PC-3 (cell line): ENCODE data around the gene MMP27. TPM values are rescaled to one million over a fixed set of nuclear protein-coding genes. Genes with fewer than 3 reads are reported as not detected.

Source experiments
- ATAC-seq: fragments of 200-7000 bp; cut with Tn5 transposase; 2 replicates; pipeline ENCODE4 v1.9.1; 2020; ENCODE audit warnings: mild to moderate bottlenecking, moderate library complexity
- BruUV-seq: library from RNA; stranded (reverse); fragments of 400-500 nt; replicated peaks from 2 replicates; lab custom pipeline; 2021; lab: Mats Ljungman, UMichigan
- CTCF ChIA-PET: fragments of 300-600 bp; sonication (Branson Sonifier 250); formaldehyde crosslinking; loops from one replicate; lab custom pipeline; 2022; ENCODE audit warnings: antibody characterized with exemption; lab: Charles Lee
- POLR2A ChIA-PET: fragments of 300-600 bp; sonication (Branson Sonifier 250); formaldehyde crosslinking; loops from one replicate; lab custom pipeline; 2022; ENCODE audit warnings: antibody characterized with exemption; ENCODE audit not compliant: unreplicated experiment; lab: Charles Lee
- DNase-seq: peaks from one replicate; pipeline ENCODE4 v3.0.0-alpha.2; 2015
- H2AFZ ChIP-seq: fragments of 300-600 bp; sonication (generic); 2 replicates; pipeline ENCODE4 v1.6.0; 2016; ENCODE audit warnings: antibody characterized with exemption, low read length
- H3F3A ChIP-seq: fragments of 300-600 bp; sonication (generic); one replicate; pipeline ENCODE4 v1.6.0; 2017; ENCODE audit warnings: antibody characterized with exemption, low read length, control low read depth, mild to moderate bottlenecking; ENCODE audit not compliant: unreplicated experiment
- H3K27ac ChIP-seq: fragments of 300-600 bp; sonication (generic); 2 replicates; pipeline ENCODE4 v1.5.1; 2016; ENCODE audit warnings: mild to moderate bottlenecking, low read length
- H3K27me3 ChIP-seq: fragments of 300-600 bp; sonication (generic); 2 replicates; pipeline ENCODE4 v1.6.1; 2016; ENCODE audit warnings: low read length, mixed read lengths
- H3K36me3 ChIP-seq: fragments of 300-600 bp; sonication (generic); 2 replicates; pipeline ENCODE4 v1.6.1; 2016; ENCODE audit warnings: low read depth, mixed run types, low read length, mixed read lengths
- H3K4me1 ChIP-seq: fragments of 300-600 bp; sonication (generic); 2 replicates; pipeline ENCODE4 v1.5.1; 2016; ENCODE audit warnings: low read length; ENCODE audit not compliant: insufficient read depth
- H3K4me2 ChIP-seq: fragments of 300-600 bp; sonication (generic); 2 replicates; pipeline ENCODE4 v1.6.0; 2016; ENCODE audit warnings: low read length
- H3K4me3 ChIP-seq: fragments of 300-600 bp; sonication (generic); 2 replicates; pipeline ENCODE4 v1.5.1; 2016; ENCODE audit warnings: mild to moderate bottlenecking, low read length, mixed read lengths
- H3K79me2 ChIP-seq: fragments of 300-600 bp; sonication (generic); 2 replicates; pipeline ENCODE4 v1.6.1; 2017; ENCODE audit warnings: low read length, mixed read lengths
- H3K9ac ChIP-seq: fragments of 300-600 bp; sonication (generic); 2 replicates; pipeline ENCODE4 v1.6.0; 2016; ENCODE audit warnings: mild to moderate bottlenecking, low read length
- H3K9me2 ChIP-seq: fragments of 300-600 bp; sonication (generic); replicated peaks from 2 replicates; pipeline ENCODE4 v1.6.1; 2016; ENCODE audit warnings: mixed run types, low read length, mixed read lengths
- H3K9me3 ChIP-seq: fragments of 300-600 bp; sonication (generic); 2 replicates; pipeline ENCODE4 v1.6.1; 2016; ENCODE audit warnings: low read length, mixed read lengths
- H4K20me1 ChIP-seq: fragments of 300-600 bp; sonication (generic); 2 replicates; pipeline ENCODE4 v1.6.1; 2016; ENCODE audit warnings: low read length, mixed read lengths
- CTCF ChIP-seq: fragments of 300-600 bp; sonication (generic); conservative IDR thresholded peaks from 2 replicates; pipeline ENCODE4 v1.5.1; 2017; ENCODE audit warnings: antibody characterized with exemption, low read depth, mild to moderate bottlenecking, low read length
- EZH2 ChIP-seq: fragments of 300-600 bp; sonication (generic); IDR thresholded peaks from one replicate; pipeline ENCODE4 v1.6.1; 2017; ENCODE audit warnings: antibody characterized with exemption, mild to moderate bottlenecking, low read length; ENCODE audit not compliant: unreplicated experiment
- EZH2phosphoT487 ChIP-seq: fragments of 300-600 bp; sonication (generic); IDR thresholded peaks from 2 replicates; pipeline ENCODE4 v1.6.1; 2018; ENCODE audit warnings: mild to moderate bottlenecking, antibody characterized with exemption, low read length, borderline replicate concordance
- intact Hi-C: fragments of 100-400 bp; cut with micrococcal nuclease; formaldehyde crosslinking; loops from 2 replicates; pipeline ENCODE4 v1.9.0; 2023
- total RNA-seq: library from RNA; depleted of rRNA; stranded (reverse); fragments of >200 nt; gene quantifications from 2 replicates; pipeline ENCODE4 v1.2.3, GENCODE V29; 2014

Gene MMP27
- total RNA-seq, 1 experiment from 2014 or later: not detected

GRCh38 chr11:102712137-102712536 is 6.6 kb upstream of the MMP27 start:
- Histone ChIP-seq H2AFZ (no peak overlapping the region), H3F3A (no peaks in the 10 kb centered on the region), H3K79me2 (no peaks in the 10 kb centered on the region), H3K27ac (no peak overlapping the region), H3K9me2 (no peaks in the 10 kb centered on the region), H3K27me3 (peaks cover 51% of the 10 kb centered on the region), H3K9ac (no peak overlapping the region), H3K36me3 (no peaks in the 10 kb centered on the region), H3K4me1 (no peaks in the 10 kb centered on the region), H4K20me1 (no peaks in the 10 kb centered on the region), H3K4me3 (no peak overlapping the region), H3K4me2 (no peak overlapping the region), H3K9me3 (no peaks in the 10 kb centered on the region)
- ATAC-seq (no peak), DNase-seq (no peak)
- TF ChIP-seq CTCF (no peak), EZH2 (no peak), EZH2phosphoT487 (no peak)
- ChIA-PET POLR2A (no interaction called here), CTCF (interaction anchor here (0.6 kb wide), 1 partner anchor 490 kb away, joined by 4 read pairs; no protein-coding TSS in a partner anchor)
- BruUV-seq: no TSS peak
- intact Hi-C loops: no loop called here

- H3K4me1 ChIP-seq: no peaks in the 10 kb centered on the region
- H3K9ac ChIP-seq: no peak overlapping the region
- H3K27ac ChIP-seq: no peak overlapping the region
- H3K9me2 ChIP-seq: no peaks in the 10 kb centered on the region
- H3K4me3 ChIP-seq: no peak overlapping the region
- ChIA-PET POLR2A (no interaction called here), CTCF (no interaction called here)
- H3K36me3 ChIP-seq: no peaks in the 10 kb centered on the region
- H3K27me3 ChIP-seq: peaks cover 25% of the 10 kb centered on the region
- no peaks in the 10 kb centered on the region for H4K20me1 ChIP-seq
- H3F3A ChIP-seq: no peaks in the 10 kb centered on the region
- no peak overlapping the region for H3K4me2 ChIP-seq
- DNase-seq: no peak
- no TSS peak for BruUV-seq
- no peak overlapping the region for H2AFZ ChIP-seq
- TF ChIP-seq CTCF (no peak), EZH2 (no peak), EZH2phosphoT487 (no peak)
- no peaks in the 10 kb centered on the region for H3K9me3 ChIP-seq
- no peak for ATAC-seq
- H3K79me2 ChIP-seq: no peaks in the 10 kb centered on the region
- intact Hi-C loops: no loop called here
These were observed 3.8 kb upstream of the MMP27 start for GRCh38 chr11:102709201-102709945.

GRCh38 chr11:102708654-102709053 is 3.1 kb upstream of the MMP27 start:
- ChIA-PET CTCF (no interaction called here), POLR2A (no interaction called here)
- Histone ChIP-seq H3K9me3 (no peaks in the 10 kb centered on the region), H3K27me3 (peaks cover 18% of the 10 kb centered on the region), H3K4me2 (no peak overlapping the region), H3K79me2 (no peaks in the 10 kb centered on the region), H2AFZ (no peak overlapping the region), H3K9me2 (no peaks in the 10 kb centered on the region), H3F3A (no peaks in the 10 kb centered on the region), H3K36me3 (no peaks in the 10 kb centered on the region), H4K20me1 (no peaks in the 10 kb centered on the region), H3K4me3 (no peak overlapping the region), H3K27ac (no peak overlapping the region), H3K4me1 (no peaks in the 10 kb centered on the region), H3K9ac (no peak overlapping the region)
- DNase-seq: no peak
- no peak for ATAC-seq
- TF ChIP-seq EZH2: no peak
- TF ChIP-seq EZH2phosphoT487: no peak
- no peak for TF ChIP-seq CTCF
- BruUV-seq: no TSS peak
- intact Hi-C loops: no loop called here
